ENCODE data around the gene FADS2. TPM values are rescaled to one million over a fixed set of nuclear protein-coding genes. Genes with fewer than 3 reads are reported as not detected.

FADS2 gene
- total and polyA plus RNA-seq, 12 donors = 12.2 to 37.0 (median 23.5) TPM

DNA sequence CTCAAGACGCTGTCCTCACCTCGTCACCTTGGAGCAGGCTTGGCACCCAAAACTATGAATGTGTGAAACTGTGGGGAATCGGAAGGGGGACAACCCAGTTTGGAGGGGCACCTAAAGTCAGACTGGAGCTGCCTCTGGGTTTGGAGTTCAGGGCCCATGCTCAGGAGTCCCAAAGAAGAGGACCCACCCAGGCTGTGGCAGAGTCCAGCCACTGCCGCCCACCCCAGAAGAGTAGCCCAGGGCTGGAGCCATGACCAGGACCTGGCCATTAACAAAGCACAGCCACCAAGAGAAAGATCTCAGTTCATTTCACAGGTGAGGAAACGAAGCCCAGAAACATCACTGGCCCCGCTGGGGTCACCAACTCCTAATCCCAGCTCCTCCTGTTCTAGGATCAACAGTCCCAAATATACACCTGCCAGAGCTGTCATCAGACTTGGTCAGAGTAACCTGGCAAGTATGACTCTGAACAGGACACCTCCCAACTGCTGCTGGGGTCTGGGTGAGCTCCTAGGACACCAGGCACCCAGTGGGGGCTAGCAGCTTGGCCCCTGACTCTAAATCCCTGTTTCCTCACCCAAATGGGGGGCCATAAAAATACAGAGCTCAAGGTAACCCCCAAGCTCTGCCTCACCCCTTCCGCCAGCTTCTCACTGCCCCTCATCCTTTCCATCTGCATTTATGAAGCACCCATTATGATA, 86.5 kb downstream of the FADS2 start:
- Histone ChIP-seq H3K4me1 (peaks cover 7 to 73% (median 45%) of the 10 kb centered on the region in 9 donors), H3K36me3 (no peaks in the 10 kb centered on the region), H3K9me3 (no peaks in the 10 kb centered on the region), H3K4me3 (peak overlapping the region in 3 of 10 donors; percentile 66 to 67 (median 66)), H3K27ac (peak overlapping the region in 2 of 10 donors; percentile 10 to 16), H3K27me3 (peaks cover 0 to 13% (median 0%) of the 10 kb centered on the region in 7 donors)
- TF ChIP-seq, protein P1, sequence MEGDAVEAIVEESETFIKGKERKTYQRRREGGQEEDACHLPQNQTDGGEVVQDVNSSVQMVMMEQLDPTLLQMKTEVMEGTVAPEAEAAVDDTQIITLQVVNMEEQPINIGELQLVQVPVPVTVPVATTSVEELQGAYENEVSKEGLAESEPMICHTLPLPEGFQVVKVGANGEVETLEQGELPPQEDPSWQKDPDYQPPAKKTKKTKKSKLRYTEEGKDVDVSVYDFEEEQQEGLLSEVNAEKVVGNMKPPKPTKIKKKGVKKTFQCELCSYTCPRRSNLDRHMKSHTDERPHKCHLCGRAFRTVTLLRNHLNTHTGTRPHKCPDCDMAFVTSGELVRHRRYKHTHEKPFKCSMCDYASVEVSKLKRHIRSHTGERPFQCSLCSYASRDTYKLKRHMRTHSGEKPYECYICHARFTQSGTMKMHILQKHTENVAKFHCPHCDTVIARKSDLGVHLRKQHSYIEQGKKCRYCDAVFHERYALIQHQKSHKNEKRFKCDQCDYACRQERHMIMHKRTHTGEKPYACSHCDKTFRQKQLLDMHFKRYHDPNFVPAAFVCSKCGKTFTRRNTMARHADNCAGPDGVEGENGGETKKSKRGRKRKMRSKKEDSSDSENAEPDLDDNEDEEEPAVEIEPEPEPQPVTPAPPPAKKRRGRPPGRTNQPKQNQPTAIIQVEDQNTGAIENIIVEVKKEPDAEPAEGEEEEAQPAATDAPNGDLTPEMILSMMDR (IDR thresholded peaks at IDR 0.05) = no peak
- no peak for ATAC-seq
- peak in 1 of 2 donors; percentile 1 for DNase-seq
- intact Hi-C loops (cut with DNase I) = no loop called here
- WGBS, 2 donors = 87 to 91% methylated on average over 7 of the region's 7 CpGs

DNA sequence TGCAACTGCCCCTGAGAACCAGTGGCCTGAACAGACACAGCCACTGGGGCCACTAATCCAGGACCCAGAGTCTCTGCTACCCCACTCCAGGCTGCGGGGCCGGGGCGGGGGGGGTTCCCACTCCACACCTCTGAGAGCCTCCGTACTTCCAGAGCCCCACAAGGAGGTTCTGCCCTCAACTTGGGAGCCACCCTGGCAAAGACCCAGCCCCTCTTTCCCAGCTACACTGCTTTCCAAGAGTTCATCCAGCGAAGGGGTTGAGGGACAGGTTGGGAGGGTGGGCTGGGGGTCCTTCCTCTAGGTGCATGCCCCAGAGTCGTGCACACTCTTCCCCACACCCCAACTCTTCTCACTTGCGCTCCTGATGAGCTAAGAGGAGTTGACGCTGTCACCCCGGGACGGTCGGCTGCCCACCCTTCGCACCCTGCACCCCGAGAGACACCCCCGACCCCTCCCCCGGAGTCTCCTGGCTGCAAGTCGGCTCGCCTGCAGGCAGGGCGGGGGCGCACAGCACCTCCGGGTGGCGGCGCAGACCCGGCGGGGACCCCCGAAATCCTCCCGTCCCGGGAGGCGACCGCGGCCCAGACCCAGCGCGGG, 88.7 kb downstream of the FADS2 start:
- DNase-seq = peak in 1 of 2 donors; percentile 18
- no peaks in the 10 kb centered on the region for H3K36me3 ChIP-seq
- intact Hi-C loops (cut with DNase I) = no loop called here
- H3K27ac ChIP-seq = peak overlapping the region; percentile 57 to 88 (median 83)
- H3K4me3 ChIP-seq = peak overlapping the region; percentile 37 to 87 (median 66)
- 8% methylated on average over 32 of the region's 32 CpGs for WGBS, 2 donors
- TF ChIP-seq, protein P1 (IDR thresholded peaks at IDR 0.05) = no peak
- peaks cover 0 to 65% (median 29%) of the 10 kb centered on the region in 9 donors for H3K4me1 ChIP-seq
- no peak for ATAC-seq
- no peaks in the 10 kb centered on the region for H3K9me3 ChIP-seq
- peaks cover 0 to 13% (median 0%) of the 10 kb centered on the region in 7 donors for H3K27me3 ChIP-seq

Small RNAs within 50 kb of the gene (microRNA-seq; reads per million reads assigned to microRNA genes)
- 1.2 to 3.1 reads per million in 2 donors for gene MIR6746

Other genes starting within 250 kb of the FADS2 start
- gene SYT7, start 247.2 kb upstream of the FADS2 start, total RNA-seq = 10 to 100 TPM; 11.5 to 26.1 (median 18.7) TPM
- 10 to 100 TPM; 17.1 to 19.4 TPM for gene SYT7, start 247.2 kb upstream of the FADS2 start, polyA plus RNA-seq
- 1 to 10 TPM; 1.8 to 5.0 (median 3.4) TPM for gene DAGLA, start 147.9 kb upstream of the FADS2 start, total RNA-seq
- gene DAGLA, start 147.9 kb upstream of the FADS2 start, polyA plus RNA-seq = 1 to 10 TPM; 1.5 to 1.7 TPM
- gene MYRF, start 75.7 kb upstream of the FADS2 start, total RNA-seq = 1 to 10 TPM in 1 of 10 donors, under 1 TPM in 9; 0.13 to 1.2 (median 0.26) TPM
- gene MYRF, start 75.7 kb upstream of the FADS2 start, polyA plus RNA-seq = under 1 TPM; 0.16 to 0.37 TPM
- 100 to 1,000 TPM in 9 of 10 donors, 10 to 100 TPM in 1; 98.9 to 142 (median 109) TPM for gene TMEM258, start 35.7 kb upstream of the FADS2 start, total RNA-seq
- gene TMEM258, start 35.7 kb upstream of the FADS2 start, polyA plus RNA-seq = 100 to 1,000 TPM in 1 of 2 donors, 10 to 100 TPM in 1; 80.7 to 273 TPM
- 1 to 10 TPM; 3.7 to 8.6 (median 6.2) TPM for gene FEN1, start 35.4 kb upstream of the FADS2 start, total RNA-seq
- 1 to 10 TPM; 2.1 to 8.8 TPM for gene FEN1, start 35.4 kb upstream of the FADS2 start, polyA plus RNA-seq
- 10 to 100 TPM; 16.4 to 37.4 (median 25.4) TPM for gene FADS1, start 11.3 kb upstream of the FADS2 start, total RNA-seq
- gene FADS1, start 11.3 kb upstream of the FADS2 start, polyA plus RNA-seq = 10 to 100 TPM; 13.8 to 35.2 TPM
- 100 to 1,000 TPM in 1 of 10 donors, 10 to 100 TPM in 9; 54.9 to 119 (median 71.1) TPM for gene FADS3, start 63.2 kb downstream of the FADS2 start, total RNA-seq
- gene FADS3, start 63.2 kb downstream of the FADS2 start, polyA plus RNA-seq = 100 to 1,000 TPM; 119 to 217 TPM
- 10 to 100 TPM in 3 of 10 donors, 1 to 10 TPM in 7; 3.7 to 11.1 (median 6.6) TPM for gene RAB3IL1, start 89.3 kb downstream of the FADS2 start, total RNA-seq
- gene RAB3IL1, start 89.3 kb downstream of the FADS2 start, polyA plus RNA-seq = 1 to 10 TPM; 8.2 to 9.7 TPM
- 1 to 10 TPM in 5 of 10 donors, under 1 TPM in 5; 0.39 to 1.8 (median 1.2) TPM for gene BEST1, start 122.1 kb downstream of the FADS2 start, total RNA-seq
- gene BEST1, start 122.1 kb downstream of the FADS2 start, polyA plus RNA-seq = 1 to 10 TPM; 3.3 to 4.9 TPM
- 1,000 to 10,000 TPM; 2,008 to 4,360 (median 2,962) TPM for gene FTH1, start 139.3 kb downstream of the FADS2 start, total RNA-seq
- gene FTH1, start 139.3 kb downstream of the FADS2 start, polyA plus RNA-seq = 1,000 to 10,000 TPM; 1,346 to 5,199 TPM

All from heart right ventricle (tissue), 16 donors.